ENCODE measurements around the gene ZBTB47. TPM values are rescaled to one million over a fixed set of nuclear protein-coding genes. Genes with fewer than 3 reads are reported as not detected.

Gene ZBTB47
- total and polyA plus RNA-seq, 2 donors (not counting 1 experiment from before 2014, with no cell fraction given), result 15.6 to 49.4 TPM

DNA sequence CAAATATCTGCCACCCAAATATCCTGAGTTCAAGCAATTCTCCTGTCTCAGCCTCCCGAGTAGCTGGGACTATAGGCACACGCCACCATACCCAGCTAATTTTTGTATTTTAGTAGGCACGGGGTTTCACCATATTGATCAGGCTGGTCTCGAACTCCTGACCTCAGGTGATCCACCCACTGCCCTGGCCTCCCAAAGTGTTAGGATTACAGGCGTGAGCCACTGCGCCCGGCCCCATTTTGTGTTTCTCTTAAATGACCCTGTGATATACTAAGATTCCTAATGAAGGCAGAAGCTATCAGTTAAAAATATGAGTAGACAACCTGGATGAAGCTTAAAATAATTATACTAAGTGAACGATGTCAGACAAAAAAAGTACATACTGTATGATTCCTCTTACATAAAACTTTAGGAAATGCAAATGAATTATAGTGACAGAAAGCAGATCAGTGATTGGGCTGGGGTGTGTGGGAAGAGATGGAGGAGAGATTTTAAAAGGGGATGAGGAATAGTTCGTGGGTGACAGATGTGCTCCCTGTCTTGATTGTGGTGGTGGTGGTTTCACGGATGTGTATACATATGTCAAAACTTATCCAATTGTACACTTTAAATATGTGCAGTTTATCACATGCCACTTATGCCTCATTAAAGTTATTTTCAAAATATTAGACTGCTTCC, 28.0 kb downstream of the ZBTB47 start:
- Histone ChIP-seq H4K20me1 (ENCODE audit: control insufficient read depth, extremely low read depth, insufficient read depth, low read length) (no peaks in the 10 kb centered on the region), H3K9me3 (ENCODE audit: control insufficient read depth, insufficient read depth, low read depth, low read length) (no peaks in the 10 kb centered on the region), H3K4me2 (ENCODE audit: extremely low read depth, insufficient read depth, low read length) (no peak overlapping the region), H3K79me2 (ENCODE audit: control insufficient read depth, insufficient read depth, low read length) (no peaks in the 10 kb centered on the region), H3K27me3 (ENCODE audit: control insufficient read depth, insufficient read depth, low read length) (peaks cover 12% of the 10 kb centered on the region), H3K9ac (ENCODE audit: insufficient read depth, low read length) (no peak overlapping the region), H3K4me1 (ENCODE audit: control insufficient read depth, extremely low read depth, insufficient read depth, low read length) (peaks cover 13% of the 10 kb centered on the region), H2AFZ (ENCODE audit: low read length) (no peak overlapping the region), H3K27ac (ENCODE audit: insufficient read depth, low read length) (no peak overlapping the region), H3K36me3 (ENCODE audit: control insufficient read depth, insufficient read depth, low read length) (no peaks in the 10 kb centered on the region), H3K4me3 (replicated peaks in 1 of 4; ENCODE audit: control extremely low read depth in 1 of 4, insufficient read depth in 1 of 4, low read depth in 3 of 4, low read length in 4 of 4) (no peak overlapping the region)
- no peak for TF ChIP-seq EZH2 (IDR thresholded peaks at IDR 0.05; ENCODE audit: low read length, missing control alignments)
- TF ChIP-seq, protein P1, sequence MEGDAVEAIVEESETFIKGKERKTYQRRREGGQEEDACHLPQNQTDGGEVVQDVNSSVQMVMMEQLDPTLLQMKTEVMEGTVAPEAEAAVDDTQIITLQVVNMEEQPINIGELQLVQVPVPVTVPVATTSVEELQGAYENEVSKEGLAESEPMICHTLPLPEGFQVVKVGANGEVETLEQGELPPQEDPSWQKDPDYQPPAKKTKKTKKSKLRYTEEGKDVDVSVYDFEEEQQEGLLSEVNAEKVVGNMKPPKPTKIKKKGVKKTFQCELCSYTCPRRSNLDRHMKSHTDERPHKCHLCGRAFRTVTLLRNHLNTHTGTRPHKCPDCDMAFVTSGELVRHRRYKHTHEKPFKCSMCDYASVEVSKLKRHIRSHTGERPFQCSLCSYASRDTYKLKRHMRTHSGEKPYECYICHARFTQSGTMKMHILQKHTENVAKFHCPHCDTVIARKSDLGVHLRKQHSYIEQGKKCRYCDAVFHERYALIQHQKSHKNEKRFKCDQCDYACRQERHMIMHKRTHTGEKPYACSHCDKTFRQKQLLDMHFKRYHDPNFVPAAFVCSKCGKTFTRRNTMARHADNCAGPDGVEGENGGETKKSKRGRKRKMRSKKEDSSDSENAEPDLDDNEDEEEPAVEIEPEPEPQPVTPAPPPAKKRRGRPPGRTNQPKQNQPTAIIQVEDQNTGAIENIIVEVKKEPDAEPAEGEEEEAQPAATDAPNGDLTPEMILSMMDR (conservative IDR thresholded peaks at IDR 0.05 in 1 of 2, IDR thresholded peaks at IDR 0.05 in 1 of 2; ENCODE audit: low read depth in 1 of 2, low read length in 2 of 2), result no peak
- peak in 1 of 2 donors; percentile 22 for DNase-seq (ENCODE audit: low read depth in 2 of 2)

DNA sequence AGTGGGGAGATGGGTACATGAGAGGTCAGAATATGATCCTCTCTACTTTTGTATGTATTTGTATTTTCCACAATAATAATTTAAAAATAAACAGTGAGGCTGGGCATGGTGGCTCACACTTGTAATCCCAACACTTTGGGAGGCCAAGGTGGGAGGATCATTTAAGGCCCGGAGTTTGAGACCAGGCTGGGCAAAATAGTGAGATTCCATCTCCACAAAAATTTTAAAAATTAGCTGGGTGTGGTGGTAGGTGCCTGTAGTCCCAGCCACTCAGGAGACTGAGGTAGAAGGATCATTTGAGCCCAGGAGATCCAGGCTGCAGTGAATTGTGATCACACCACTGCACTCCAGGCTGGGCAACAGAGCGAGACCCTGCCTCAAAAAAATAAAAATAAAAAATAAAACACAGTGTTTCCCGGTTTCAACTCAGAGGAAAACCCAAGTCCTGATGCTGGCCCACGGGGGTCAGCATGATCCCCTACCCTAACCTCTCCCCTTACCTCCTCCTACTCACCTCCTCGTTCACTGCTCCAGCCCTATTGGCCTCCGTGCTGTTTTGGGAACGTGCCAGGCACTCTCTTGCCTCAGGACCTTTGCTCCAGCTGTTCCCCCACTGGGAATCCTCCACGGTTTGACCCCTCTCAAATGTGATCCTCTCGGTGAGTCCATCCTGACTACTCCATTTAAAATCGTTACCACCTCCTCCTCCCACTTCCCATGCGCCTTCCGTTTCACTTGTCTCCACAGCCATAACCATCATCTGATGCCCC, 29.0 kb downstream of the ZBTB47 start:
- H3K4me3 ChIP-seq (replicated peaks in 1 of 4; ENCODE audit: control extremely low read depth in 1 of 4, insufficient read depth in 1 of 4, low read depth in 3 of 4, low read length in 4 of 4), result no peak overlapping the region
- no peak overlapping the region for H2AFZ ChIP-seq (ENCODE audit: low read length)
- DNase-seq (ENCODE audit: low read depth in 2 of 2), result no peak
- H3K4me1 ChIP-seq (ENCODE audit: control insufficient read depth, extremely low read depth, insufficient read depth, low read length), result peaks cover 13% of the 10 kb centered on the region
- H3K27me3 ChIP-seq (ENCODE audit: control insufficient read depth, insufficient read depth, low read length), result peaks cover 15% of the 10 kb centered on the region
- H3K4me2 ChIP-seq (ENCODE audit: extremely low read depth, insufficient read depth, low read length), result no peak overlapping the region
- TF ChIP-seq, protein P1 (conservative IDR thresholded peaks at IDR 0.05 in 1 of 2, IDR thresholded peaks at IDR 0.05 in 1 of 2; ENCODE audit: low read depth in 1 of 2, low read length in 2 of 2), result no peak
- no peak for TF ChIP-seq EZH2 (IDR thresholded peaks at IDR 0.05; ENCODE audit: low read length, missing control alignments)
- no peaks in the 10 kb centered on the region for H4K20me1 ChIP-seq (ENCODE audit: control insufficient read depth, extremely low read depth, insufficient read depth, low read length)
- no peak overlapping the region for H3K9ac ChIP-seq (ENCODE audit: insufficient read depth, low read length)
- no peaks in the 10 kb centered on the region for H3K79me2 ChIP-seq (ENCODE audit: control insufficient read depth, insufficient read depth, low read length)
- no peak overlapping the region for H3K27ac ChIP-seq (ENCODE audit: insufficient read depth, low read length)
- no peaks in the 10 kb centered on the region for H3K9me3 ChIP-seq (ENCODE audit: control insufficient read depth, insufficient read depth, low read depth, low read length)
- no peaks in the 10 kb centered on the region for H3K36me3 ChIP-seq (ENCODE audit: control insufficient read depth, insufficient read depth, low read length)

DNA sequence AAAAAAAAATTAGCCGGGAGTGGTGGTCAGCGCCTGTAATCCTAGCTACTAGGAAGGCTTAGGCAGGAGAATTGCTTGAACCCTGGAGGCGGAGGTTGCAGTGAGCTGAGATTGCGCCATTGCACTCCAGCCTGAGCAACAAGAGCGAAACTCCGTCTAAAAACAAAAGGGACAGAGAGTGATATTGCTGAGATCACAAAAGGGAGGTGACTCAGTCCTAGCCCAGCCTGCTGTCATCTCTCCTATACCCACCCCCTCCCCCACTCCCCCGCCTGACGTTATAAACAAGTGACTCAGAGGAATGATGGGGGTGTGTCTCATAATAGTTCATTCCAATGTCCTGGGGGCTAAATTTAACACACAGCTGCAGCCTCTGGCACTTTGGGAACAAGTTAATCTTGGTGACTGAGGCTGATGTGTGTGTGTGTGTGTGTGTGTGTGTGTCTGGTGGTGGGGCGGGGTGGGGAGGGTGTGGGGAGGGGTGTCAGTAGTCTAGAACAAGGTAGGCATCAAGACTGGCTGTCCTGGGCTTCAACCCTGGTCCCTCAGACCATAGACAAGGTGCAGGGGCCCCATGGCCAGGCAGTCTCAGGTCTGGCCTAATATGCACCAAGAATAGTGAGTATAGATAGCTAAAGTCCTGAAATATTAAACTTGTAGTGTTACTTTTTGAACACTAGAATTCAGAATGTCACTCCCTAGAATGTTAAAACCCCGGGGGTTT, 30.5 kb downstream of the ZBTB47 start:
- Histone ChIP-seq H4K20me1 (ENCODE audit: control insufficient read depth, extremely low read depth, insufficient read depth, low read length) (no peaks in the 10 kb centered on the region), H3K79me2 (ENCODE audit: control insufficient read depth, insufficient read depth, low read length) (no peaks in the 10 kb centered on the region), H3K4me3 (replicated peaks in 1 of 4; ENCODE audit: control extremely low read depth in 1 of 4, insufficient read depth in 1 of 4, low read depth in 3 of 4, low read length in 4 of 4) (no peak overlapping the region), H2AFZ (ENCODE audit: low read length) (no peak overlapping the region), H3K27ac (ENCODE audit: insufficient read depth, low read length) (no peak overlapping the region), H3K9ac (ENCODE audit: insufficient read depth, low read length) (no peak overlapping the region), H3K36me3 (ENCODE audit: control insufficient read depth, insufficient read depth, low read length) (no peaks in the 10 kb centered on the region), H3K4me1 (ENCODE audit: control insufficient read depth, extremely low read depth, insufficient read depth, low read length) (peaks cover 13% of the 10 kb centered on the region), H3K9me3 (ENCODE audit: control insufficient read depth, insufficient read depth, low read depth, low read length) (no peaks in the 10 kb centered on the region), H3K4me2 (ENCODE audit: extremely low read depth, insufficient read depth, low read length) (no peak overlapping the region), H3K27me3 (ENCODE audit: control insufficient read depth, insufficient read depth, low read length) (peaks cover 15% of the 10 kb centered on the region)
- DNase-seq (ENCODE audit: low read depth in 2 of 2), result peak; percentile 93 to 98
- TF ChIP-seq EZH2 (IDR thresholded peaks at IDR 0.05; ENCODE audit: low read length, missing control alignments), result no peak
- TF ChIP-seq, protein P1 (conservative IDR thresholded peaks at IDR 0.05 in 1 of 2, IDR thresholded peaks at IDR 0.05 in 1 of 2; ENCODE audit: low read depth in 1 of 2, low read length in 2 of 2), result no peak

Data from fibroblast of lung (primary cell).